NB4 (cell line): ENCODE data around the gene ATRNL1.

Experiments
- CTCF ChIP-seq: IDR thresholded peaks from one replicate; pipeline ENCODE4 v1.5.1; 2012; ENCODE audit warnings: low read depth, low read length
- MYC ChIP-seq: IDR thresholded peaks from 2 replicates; pipeline ENCODE4 v1.6.1; 2011; ENCODE audit warnings: low read depth, low read length
- POLR2A ChIP-seq: IDR thresholded peaks from 2 replicates; pipeline ENCODE4 v1.6.1; 2011; ENCODE audit warnings: mild to moderate bottlenecking; ENCODE audit not compliant: insufficient read length; ENCODE audit errors: extremely low read depth

DNA sequence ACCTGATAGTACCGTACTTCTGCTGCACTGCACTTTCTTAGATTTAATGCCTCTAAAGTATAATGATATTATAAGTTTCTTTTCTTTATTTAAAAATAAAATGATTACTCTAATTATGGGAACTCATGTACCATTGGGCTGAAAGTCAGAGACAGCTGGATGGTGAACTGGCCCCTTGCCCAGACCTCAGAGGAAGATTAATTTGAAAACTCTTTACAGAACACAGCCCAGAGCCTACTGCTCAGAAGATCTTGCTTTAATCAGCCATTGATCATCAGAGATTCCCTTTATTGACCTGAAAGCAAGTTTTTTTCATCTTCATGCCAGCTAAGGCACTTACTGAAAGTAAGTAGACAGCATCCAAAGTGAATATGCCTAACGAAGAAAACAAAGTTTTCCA, 838.1 kb downstream of the ATRNL1 start:
- TF ChIP-seq CTCF = no peak
- TF ChIP-seq POLR2A = no peak
- no peak for TF ChIP-seq MYC
